WERI-Rb-1 (cell line): ENCODE results near the gene C2.

Experiments
- DNase-seq: peaks from one replicate; pipeline ENCODE4 v3.0.0-alpha.2; 2020
- H3K27ac ChIP-seq: fragments of 250-450 bp; sonication (Bioruptor Pico); 2 replicates; pipeline ENCODE4 v1.5.1; 2020; ENCODE audit warnings: mild to moderate bottlenecking, moderate library complexity
- H3K27me3 ChIP-seq: fragments of 250-450 bp; sonication (Bioruptor Pico); 2 replicates; pipeline ENCODE4 v1.5.1; 2021; ENCODE audit warnings: mild to moderate bottlenecking, low read depth, moderate library complexity; ENCODE audit not compliant: insufficient read depth, severe bottlenecking
- H3K36me3 ChIP-seq: fragments of 250-450 bp; sonication (Bioruptor Pico); 2 replicates; pipeline ENCODE4 v1.5.1; 2020; ENCODE audit warnings: mild to moderate bottlenecking, moderate library complexity
- H3K4me3 ChIP-seq: 2 replicates; pipeline ENCODE4 v1.5.1; 2011; ENCODE audit warnings: low read depth, mild to moderate bottlenecking, control low read depth, low read length
- H3K9me3 ChIP-seq: fragments of 250-450 bp; sonication (Bioruptor Pico); 2 replicates; pipeline ENCODE4 v1.5.1; 2021; ENCODE audit warnings: mild to moderate bottlenecking, moderate library complexity; ENCODE audit not compliant: severe bottlenecking
- CTCF ChIP-seq: IDR thresholded peaks from 2 replicates; pipeline ENCODE4 v1.5.1; 2011; ENCODE audit warnings: low read depth, mild to moderate bottlenecking, control low read depth, inconsistent platforms, low read length

The C2 gene

DNA sequence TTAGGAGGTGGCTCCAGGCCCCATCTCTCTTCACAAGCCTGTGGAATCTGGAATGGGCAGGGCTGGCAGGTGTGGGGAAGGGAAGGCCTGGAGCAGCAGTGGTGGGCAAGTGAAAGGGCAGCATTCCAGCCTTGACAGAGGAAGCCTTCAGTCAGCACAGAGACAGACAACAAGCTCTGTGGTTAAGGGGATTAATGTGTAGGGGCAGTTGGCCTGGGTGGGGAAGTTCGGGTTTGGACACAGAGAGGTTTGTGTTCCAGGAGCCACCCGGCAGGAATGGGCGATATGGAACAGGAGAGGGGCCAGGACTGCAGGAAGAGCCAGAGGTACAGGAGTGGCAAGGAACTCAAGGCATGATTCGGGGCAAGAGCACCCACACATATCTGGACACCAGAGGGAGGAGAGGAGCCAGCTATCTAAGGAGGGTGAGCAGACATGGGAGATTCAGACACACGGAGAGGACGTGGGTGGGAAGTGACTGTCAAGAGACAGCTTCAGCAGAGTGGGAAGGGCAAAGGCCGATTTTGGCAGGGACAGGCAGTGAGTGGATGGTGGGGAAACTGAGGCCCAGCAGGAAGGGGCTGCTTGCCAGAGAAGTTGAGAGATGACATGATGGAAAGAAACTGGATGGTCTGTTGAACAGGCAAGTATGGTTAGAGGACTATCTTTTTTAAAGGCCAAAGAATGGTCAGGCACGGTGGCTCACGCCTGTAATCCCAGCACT lies 46.2 kb upstream of the C2 start:
- no peaks in the 10 kb centered on the region for H3K27me3 ChIP-seq
- peak overlapping the region; percentile 84; the same call in 1 of the 2 replicates for H3K27ac ChIP-seq
- no peak for DNase-seq
- TF ChIP-seq CTCF = no peak
- H3K4me3 ChIP-seq = no peak overlapping the region
- H3K36me3 ChIP-seq = peaks cover 73% of the 10 kb centered on the region
- no peaks in the 10 kb centered on the region for H3K9me3 ChIP-seq

DNA sequence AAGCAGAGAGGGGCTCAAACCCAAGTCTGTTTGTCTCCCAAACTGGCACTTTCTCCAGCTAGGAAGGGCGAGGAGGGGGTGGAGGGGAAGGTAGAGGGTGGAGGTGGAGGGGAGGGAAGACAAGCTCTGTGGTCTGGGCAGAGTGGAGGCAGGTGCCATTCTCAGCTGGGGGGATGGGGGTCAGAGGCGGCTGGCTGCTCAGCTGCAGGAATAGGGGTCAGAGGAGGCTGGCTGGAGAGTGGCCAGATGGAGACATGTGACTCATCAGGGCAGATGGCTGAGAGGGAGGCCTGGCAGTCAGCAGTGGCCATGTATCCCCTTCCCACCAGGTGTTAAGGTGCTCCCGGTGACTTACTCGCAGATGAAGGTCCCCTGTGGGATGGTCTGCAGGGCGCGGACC lies 45.2 kb upstream of the C2 start:
- peak overlapping the region; percentile 84 for H3K27ac ChIP-seq
- no peak for TF ChIP-seq CTCF
- DNase-seq = peak; percentile 95
- no peaks in the 10 kb centered on the region for H3K27me3 ChIP-seq
- peaks cover 84% of the 10 kb centered on the region for H3K36me3 ChIP-seq
- H3K9me3 ChIP-seq = no peaks in the 10 kb centered on the region
- H3K4me3 ChIP-seq = no peak overlapping the region

- no peak for DNase-seq
- Histone ChIP-seq H3K4me3 (no peak overlapping the region), H3K27ac (peak overlapping the region; percentile 84; the same call in 1 of the 2 replicates), H3K27me3 (no peaks in the 10 kb centered on the region), H3K9me3 (no peaks in the 10 kb centered on the region), H3K36me3 (peaks cover 97% of the 10 kb centered on the region)
- TF ChIP-seq CTCF = no peak
Measured at GRCh38 chr6:31883676-31884075, 43.8 kb upstream of the C2 start.

- no peak for TF ChIP-seq CTCF
- Histone ChIP-seq H3K27me3 (no peaks in the 10 kb centered on the region), H3K27ac (no peak overlapping the region), H3K9me3 (no peaks in the 10 kb centered on the region), H3K36me3 (peaks cover 100% of the 10 kb centered on the region), H3K4me3 (no peak overlapping the region)
- no peak for DNase-seq
Measured at GRCh38 chr6:31884528-31885035, 42.9 kb upstream of the C2 start.

GRCh38 chr6:31886541-31886991 lies 41.0 kb upstream of the C2 start:
- H3K4me3 ChIP-seq = no peak overlapping the region
- no peak for TF ChIP-seq CTCF
- H3K36me3 ChIP-seq = peaks cover 96% of the 10 kb centered on the region
- H3K27me3 ChIP-seq = no peaks in the 10 kb centered on the region
- no peak for DNase-seq
- H3K27ac ChIP-seq = no peak overlapping the region
- no peaks in the 10 kb centered on the region for H3K9me3 ChIP-seq
